ENCODE data around the gene DEDD.

GRCh38 chr1:161081519-161081918, 50.9 kb downstream of the DEDD start:
- TF ChIP-seq CTCF (IDR thresholded peaks at IDR 0.05; ENCODE audit: insufficient read depth, low read depth, low read length) (no peak), EZH2 (IDR thresholded peaks at IDR 0.05; ENCODE audit: insufficient read depth, low read length) (no peak)
